PC-9 (cell line): Measurements from ENCODE around the gene NRARP. TPM values are rescaled to one million over a fixed set of nuclear protein-coding genes. Genes with fewer than 3 reads are reported as not detected.
A peak's percentile ranks its signal among the peaks of the same experiment; 100 is the strongest.
"Not testable (repeated sequence)": the region's sequence is repeated elsewhere in the genome, so short reads cannot be mapped to it uniquely, and the experiment has no call there.

Experiments used
- BruUV-seq: library from RNA; stranded (reverse); fragments of 400-500 nt; replicated peaks from 2 replicates; lab custom pipeline; 2021; lab: Mats Ljungman, UMichigan
- CTCF ChIA-PET: fragments of 300-600 bp; sonication (Branson Sonifier 250); formaldehyde crosslinking; loops from one replicate; lab custom pipeline; 2022; ENCODE audit warnings: antibody characterized with exemption; lab: Charles Lee
- POLR2A ChIA-PET: fragments of 300-600 bp; sonication (Branson Sonifier 250); formaldehyde crosslinking; loops from one replicate; lab custom pipeline; 2022; ENCODE audit warnings: antibody characterized with exemption; ENCODE audit not compliant: unreplicated experiment; lab: Charles Lee
- DNase-seq, 2 experiments: peaks; one replicate each; pipeline versions ENCODE4 v3.0.0 to v3.0.0-alpha.2; 2015 to 2022; ENCODE audit warnings: mixed read lengths in 1 of 2
- H2AFZ ChIP-seq: fragments of 200-600 bp; sonication (generic); 2 replicates; pipeline ENCODE4 v1.8.1; 2017; ENCODE audit warnings: antibody characterized with exemption
- H3F3A ChIP-seq: fragments of 200-600 bp; sonication (generic); 2 replicates; pipeline ENCODE4 v1.8.1; 2017; ENCODE audit warnings: antibody characterized with exemption, mild to moderate bottlenecking, low read depth; ENCODE audit not compliant: insufficient read depth
- H3K27ac ChIP-seq: fragments of 200-600 bp; sonication (generic); 2 replicates; pipeline ENCODE4 v1.6.1; 2016; ENCODE audit warnings: mixed run types
- H3K27me3 ChIP-seq: fragments of 200-600 bp; sonication (generic); 2 replicates; pipeline ENCODE4 v1.6.1; 2016; ENCODE audit warnings: low read depth, mixed run types; ENCODE audit not compliant: insufficient read depth
- H3K36me3 ChIP-seq: fragments of 200-600 bp; sonication (generic); 2 replicates; pipeline ENCODE4 v1.6.1; 2016; ENCODE audit warnings: low read depth, mixed run types
- H3K4me1 ChIP-seq: fragments of 200-600 bp; sonication (generic); replicated peaks from 2 replicates; pipeline ENCODE4 v1.6.1; 2016; ENCODE audit warnings: mixed run types; ENCODE audit not compliant: insufficient read depth
- H3K4me2 ChIP-seq: fragments of 200-600 bp; sonication (generic); 2 replicates; pipeline ENCODE4 v1.6.1; 2017; ENCODE audit warnings: mixed run types
- H3K4me3 ChIP-seq: fragments of 200-600 bp; sonication (generic); 2 replicates; pipeline ENCODE4 v1.6.1; 2016; ENCODE audit warnings: mixed run types
- H3K79me2 ChIP-seq: fragments of 200-600 bp; sonication (generic); 2 replicates; pipeline ENCODE4 v1.6.1; 2017; ENCODE audit warnings: low read depth, mixed run types
- H3K9me2 ChIP-seq: fragments of 200-600 bp; sonication (generic); 2 replicates; pipeline ENCODE4 v1.8.1; 2017; ENCODE audit warnings: mild to moderate bottlenecking; ENCODE audit not compliant: insufficient read depth
- H3K9me3 ChIP-seq: fragments of 200-600 bp; sonication (generic); 2 replicates; pipeline ENCODE4 v1.8.1; 2016; ENCODE audit warnings: low read depth; ENCODE audit not compliant: insufficient read depth
- H4K20me1 ChIP-seq: fragments of 200-600 bp; sonication (generic); 2 replicates; pipeline ENCODE4 v1.8.1; 2017; ENCODE audit not compliant: insufficient read depth
- CTCF ChIP-seq: fragments of 200-600 bp; sonication (generic); conservative IDR thresholded peaks from 2 replicates; pipeline ENCODE4 v1.6.1; 2017; ENCODE audit warnings: mixed run types, antibody characterized with exemption, mild to moderate bottlenecking, moderate library complexity
- EZH2 ChIP-seq: fragments of 200-600 bp; sonication (generic); IDR thresholded peaks from 2 replicates; pipeline ENCODE4 v1.8.0; 2017; ENCODE audit warnings: antibody characterized with exemption, low read depth
- intact Hi-C: fragments of 100-400 bp; cut with micrococcal nuclease; formaldehyde crosslinking; loops from one replicate; pipeline ENCODE4 v1.10.0; 2022; ENCODE audit not compliant: unreplicated experiment
- total RNA-seq: library from RNA; stranded (reverse); gene quantifications from 2 replicates; pipeline ENCODE4 v1.2.3, GENCODE V29; 2021

The NRARP gene
- total RNA-seq, 1 experiment from 2014 or later, result 20.6 TPM

GRCh38 chr9:137263506-137263905, 38.6 kb downstream of the NRARP start:
- Histone ChIP-seq H3K4me2 (no peak overlapping the region), H3K4me1 (no peaks in the 10 kb centered on the region), H4K20me1 (no peaks in the 10 kb centered on the region; the same call in 1 of the 2 replicates), H3K27me3 (no peaks in the 10 kb centered on the region), H2AFZ (no peak overlapping the region), H3K9me2 (no peaks in the 10 kb centered on the region), H3K4me3 (no peak overlapping the region), H3K36me3 (no peaks in the 10 kb centered on the region), H3F3A (peaks cover 17% of the 10 kb centered on the region), H3K27ac (no peak overlapping the region), H3K9me3 (no peaks in the 10 kb centered on the region), H3K79me2 (no peaks in the 10 kb centered on the region)
- ChIA-PET CTCF (no interaction called here), POLR2A (no interaction called here)
- TF ChIP-seq CTCF, result no peak
- no peak for TF ChIP-seq EZH2
- DNase-seq, result no peak
- BruUV-seq, result no TSS peak
- intact Hi-C loops, result no loop called here

GRCh38 chr9:137262909-137263285, 39.2 kb downstream of the NRARP start:
- H3F3A ChIP-seq, result peaks cover 17% of the 10 kb centered on the region
- no TSS peak for BruUV-seq
- no peak overlapping the region for H3K4me3 ChIP-seq
- H2AFZ ChIP-seq, result no peak overlapping the region
- H3K9me3 ChIP-seq, result no peaks in the 10 kb centered on the region
- TF ChIP-seq CTCF, result no peak
- no peak for TF ChIP-seq EZH2
- CTCF ChIA-PET, result no interaction called here
- H3K4me1 ChIP-seq, result no peaks in the 10 kb centered on the region
- H3K36me3 ChIP-seq, result no peaks in the 10 kb centered on the region
- POLR2A ChIA-PET, result no interaction called here
- intact Hi-C loops, result no loop called here
- no peaks in the 10 kb centered on the region for H3K79me2 ChIP-seq
- H4K20me1 ChIP-seq, result no peaks in the 10 kb centered on the region; the same call in 1 of the 2 replicates
- no peaks in the 10 kb centered on the region for H3K9me2 ChIP-seq
- H3K27ac ChIP-seq, result no peak overlapping the region
- no peak overlapping the region for H3K4me2 ChIP-seq
- H3K27me3 ChIP-seq, result no peaks in the 10 kb centered on the region
- no peak for DNase-seq

GRCh38 chr9:137262173-137262908, 39.7 kb downstream of the NRARP start:
- H2AFZ ChIP-seq, H3K9me2 ChIP-seq, POLR2A ChIA-PET, H3K4me3 ChIP-seq, H3K79me2 ChIP-seq, H3K36me3 ChIP-seq, H3K4me1 ChIP-seq, H4K20me1 ChIP-seq, H3K4me2 ChIP-seq, H3K27me3 ChIP-seq, intact Hi-C loops, H3K27ac ChIP-seq, H3K9me3 ChIP-seq, BruUV-seq: not testable (repeated sequence)
- CTCF ChIA-PET, result interaction anchor here (0.6 to 0.8 kb wide), 2 partner anchors 26 to 139 kb away, joined by 3 to 9 read pairs; no protein-coding TSS in a partner anchor
- peak; percentile 58 for TF ChIP-seq CTCF
- peaks cover 17% of the 10 kb centered on the region for H3F3A ChIP-seq
- DNase-seq, result peak in 1 of 2 experiments; percentile 43
